Inflammatory macrophage treated with lipopolysaccharide for 4 hours (primary cell): ENCODE data around the gene MAML2.
A peak's percentile ranks its signal among the peaks of the same experiment; 100 is the strongest.

ENCODE experiments used
- DNase-seq: peaks from one replicate; pipeline ENCODE4 v3.0.0-alpha.2; 2020

Gene MAML2

GRCh38 chr11:96114178-96115064 is 228.6 kb downstream of the MAML2 start:
- DNase-seq, result no peak

- DNase-seq, result no peak
These were observed 229.8 kb downstream of the MAML2 start for GRCh38 chr11:96113193-96113681.

- DNase-seq, result peak; percentile 16
These were observed 230.5 kb downstream of the MAML2 start for GRCh38 chr11:96112192-96113128.

GRCh38 chr11:96111308-96111707 is 231.7 kb downstream of the MAML2 start:
- DNase-seq, result no peak

GRCh38 chr11:96110302-96110701 is 232.7 kb downstream of the MAML2 start:
- no peak for DNase-seq

GRCh38 chr11:96109331-96110030 is 233.5 kb downstream of the MAML2 start:
- DNase-seq, result no peak

GRCh38 chr11:96107143-96107824 is 235.7 kb downstream of the MAML2 start:
- DNase-seq, result no peak

GRCh38 chr11:96106645-96107044 is 236.3 kb downstream of the MAML2 start:
- DNase-seq, result no peak

GRCh38 chr11:96105944-96106343 is 237.1 kb downstream of the MAML2 start:
- DNase-seq, result no peak

GRCh38 chr11:96105197-96105895 is 237.6 kb downstream of the MAML2 start:
- no peak for DNase-seq

GRCh38 chr11:96104496-96104895 is 238.5 kb downstream of the MAML2 start:
- no peak for DNase-seq

- no peak for DNase-seq
These were observed 239.3 kb downstream of the MAML2 start for GRCh38 chr11:96103721-96104120.

GRCh38 chr11:96103102-96103501 is 239.9 kb downstream of the MAML2 start:
- no peak for DNase-seq

- DNase-seq, result no peak
These were observed 240.3 kb downstream of the MAML2 start for GRCh38 chr11:96102664-96103078.

GRCh38 chr11:96101146-96101545 is 241.8 kb downstream of the MAML2 start:
- DNase-seq, result no peak

GRCh38 chr11:96098511-96099241 is 244.3 kb downstream of the MAML2 start:
- peak; percentile 23 for DNase-seq

- DNase-seq, result no peak
These were observed 245.1 kb downstream of the MAML2 start for GRCh38 chr11:96097844-96098421.

GRCh38 chr11:96096360-96096759 is 246.6 kb downstream of the MAML2 start:
- DNase-seq, result no peak

GRCh38 chr11:96095884-96096303 is 247.1 kb downstream of the MAML2 start:
- DNase-seq, result no peak

- no peak for DNase-seq
These were observed 248.8 kb downstream of the MAML2 start for GRCh38 chr11:96094156-96094555.
